ENCODE measurements around the gene SATB1. TPM values are rescaled to one million over a fixed set of nuclear protein-coding genes. Genes with fewer than 3 reads are reported as not detected.
"Not testable (repeated sequence)": the region's sequence is repeated elsewhere in the genome, so short reads cannot be mapped to it uniquely, and the experiment has no call there.

Gene SATB1
- total and polyA plus RNA-seq, 2 of the 8 experiments (the other 6 are each of a cell fraction or from before 2014, with no cell fraction given), result 18.8 to 28.0 TPM

- FAIRE-seq; H4K5ac ChIP-seq (ENCODE audit: insufficient read length, low read depth, low read length); H3K23me2 ChIP-seq (ENCODE audit: low read depth, low read length); H3K56ac ChIP-seq (replicated peaks; ENCODE audit: insufficient read length, low read depth, low read length); H3K14ac ChIP-seq (ENCODE audit: insufficient read length); H2BK15ac ChIP-seq (ENCODE audit: low read length); H4K91ac ChIP-seq (replicated peaks; ENCODE audit: insufficient read length, low read length); H2AK5ac ChIP-seq (ENCODE audit: low read depth, low read length); H3K27me3 ChIP-seq (replicated peaks in 1 of 4; ENCODE audit: control insufficient read depth in 3 of 4, extremely low read depth in 1 of 4, insufficient read depth in 3 of 4, low read length in 3 of 4); H3K18ac ChIP-seq (ENCODE audit: extremely low read depth, low read length); H3K79me1 ChIP-seq (ENCODE audit: low read depth, low read length); H2BK12ac ChIP-seq (ENCODE audit: low read depth, low read length); H2BK20ac ChIP-seq (ENCODE audit: low read length); H3K36me3 ChIP-seq (ENCODE audit: control insufficient read depth in 2 of 4, insufficient read depth in 4 of 4, low read length in 3 of 4); H3K79me2 ChIP-seq (ENCODE audit: control insufficient read depth in 1 of 2, insufficient read depth in 2 of 2, low read length in 2 of 2); H3K4ac ChIP-seq (replicated peaks; ENCODE audit: insufficient read length, low read depth, low read length); H4K8ac ChIP-seq (ENCODE audit: extremely low read depth, insufficient read depth, low read length); H3K27ac ChIP-seq (ENCODE audit: low read depth, low read length); H2BK120ac ChIP-seq (replicated peaks; ENCODE audit: low read depth, low read length); H3K9ac ChIP-seq (replicated peaks in 1 of 4; ENCODE audit: extremely low read depth in 1 of 4, low read depth in 3 of 4, low read length in 3 of 4); CTCF ChIA-PET (ENCODE audit: partially characterized antibody); H4K20me1 ChIP-seq (replicated peaks in 1 of 2; ENCODE audit: control insufficient read depth in 1 of 2, insufficient read depth in 2 of 2, low read length in 2 of 2); H2AFZ ChIP-seq (ENCODE audit: low read length); H3K23ac ChIP-seq (ENCODE audit: insufficient read length); H3K4me1 ChIP-seq (replicated peaks in 1 of 4; ENCODE audit: control insufficient read depth in 3 of 4, insufficient read depth in 4 of 4, low read length in 3 of 4); H3K9me3 ChIP-seq (ENCODE audit: insufficient read depth in 2 of 2, low read depth in 1 of 2, low read length in 1 of 2): not testable (repeated sequence)
- 87% methylated on average over 23 of the region's 25 CpGs; no CpG with 5 or more reads in 1 of the 2 experiments for WGBS, 2 experiments (ENCODE audit: extremely low coverage in 1 of 2, insufficient coverage in 1 of 2, insufficient read length in 1 of 2, insufficient replicate concordance in 2 of 2, low coverage in 1 of 2, low lambda C conversion rate in 2 of 2, missing lambda C conversion rate in 1 of 2)
- Histone ChIP-seq H3K4me3 (ENCODE audit: extremely low read depth in 1 of 4, insufficient read depth in 2 of 4, low read depth in 3 of 4, low read length in 4 of 4) (peak overlapping the region in 1 of 4 experiments; percentile 17; a peak in 1 of 8 replicates), H3K4me2 (ENCODE audit: insufficient read depth in 1 of 2, low read depth in 2 of 2, low read length in 2 of 2) (peak overlapping the region in 1 of 2 experiments; percentile 37; a peak in 1 of 4 replicates), H2BK5ac (ENCODE audit: low read depth, low read length) (peak overlapping the region; percentile 81)
- peak in 1 of 2 experiments; percentile 51 for DNase-seq (ENCODE audit: low read depth in 1 of 2, low spot score in 2 of 2)
- POLR2A ChIA-PET (ENCODE audit: partially characterized antibody), result interaction anchor here (0.7 kb wide), 1 partner anchor 11 kb away, joined by 4 read pairs; no protein-coding TSS in a partner anchor
Measured at GRCh38 chr3:18330772-18331441, 94.2 kb downstream of the SATB1 start.

Measured in H1 (cell line).